Pancreas (tissue), 10 donors: ENCODE data around the gene MAP3K4. TPM values are rescaled to one million over a fixed set of nuclear protein-coding genes. Genes with fewer than 3 reads are reported as not detected.

Experiments
- ATAC-seq, 4 donors: fragments of 200-7000 bp; cut with Tn5 transposase; one replicate each; pipeline versions ENCODE4 v1.8.0 to v1.9.1; 2020; ENCODE audit warnings: mild to moderate bottlenecking in 4 of 4, moderate library complexity in 4 of 4
- DNase-seq, 6 donors: peaks; one replicate each; pipeline ENCODE4 v3.0.0-alpha.2; 2020
- FAIRE-seq: peaks from 2 replicates; lab custom pipeline; 2012; peaks lifted over from hg19 to GRCh38; lab: Jason Lieb, UNC
- H3K27ac ChIP-seq, 4 donors: fragments of 200-600 bp; sonication (generic); 1 replicate in 3 of 4; 2 replicates in 1 of 4; pipeline versions ENCODE4 v1.5.0 to v1.8.0; 2020
- H3K27me3 ChIP-seq, 4 donors: fragments of 200-600 bp; one replicate each; pipeline ENCODE4 v1.8.0; 2021
- H3K36me3 ChIP-seq, 3 donors: fragments of 200-600 bp; sonication (generic) in 1 of 3; one replicate each; pipeline versions ENCODE4 v1.5.0 to v1.8.0; 2020 to 2021
- H3K4me1 ChIP-seq, 3 donors: fragments of 200-600 bp; one replicate each; pipeline ENCODE4 v1.8.0; 2021
- H3K4me3 ChIP-seq, 4 donors: fragments of 200-600 bp; sonication (generic) in 2 of 4; one replicate each; pipeline versions ENCODE4 v1.5.0 to v1.8.0; 2020 to 2021
- H3K9me3 ChIP-seq, 4 donors: fragments of 200-600 bp; one replicate each; pipeline ENCODE4 v1.8.0; 2021
- CTCF ChIP-seq, 4 donors: fragments of 200-600 bp; sonication (generic) in 3 of 4; IDR thresholded peaks; one replicate each; pipeline versions ENCODE4 v1.5.0 to v1.8.0; 2021; ENCODE audit warnings: antibody characterized with exemption in 4 of 4
- WGBS, 2 donors: extraction: QIAGEN DNeasy Blood & Tissue Kit; methylation state at CpG; one replicate each; pipeline ENCODE4 v1.1.7; 2013; 5-methylcytosine and 5-hydroxymethylcytosine counted together
- intact Hi-C, 3 donors: fragments of 100-400 bp; cut with DNase I; formaldehyde crosslinking; loops; one replicate each; pipeline versions ENCODE4 v1.11.1 to v1.14.2; 2022
- polyA plus RNA-seq, 2 donors: library from polyadenylated mRNA; stranded (reverse); fragments of 200-250 nt; gene quantifications; one replicate each; pipeline ENCODE4 v1.2.3, GENCODE V29; 2013
- total RNA-seq, 6 donors: library from RNA; stranded (reverse); fragmentation: NEBNext Ultra II Directional in 4 of 6; extraction: Animal tissue kit (Norgen Biotek cat#: 25700) in 4 of 6; gene quantifications; one replicate each; pipeline versions ENCODE4 v1.2.1 to v1.2.4, GENCODE V29; 2021 to 2023
- donor health status: healthy with polysubstance abuse.
- donor health status: DM: no; HTN: no; CAD: no; lungs with moderate emphysema.
- donor health status: DM: no; HTN: no; CAD: no.
- donor health status: control.
- donor health status: control.
- donor health status: Bipolar disorder and iron deficiency.
- donor health status: DM: yes; HTN: yes; CAD: no.
- donor health status: DM: no; HTN: no; CAD: no.
- donor health status: DM: no; HTN: no; CAD: no.
- donor health status: DM: yes; HTN: yes; CAD: no.

Gene MAP3K4
- total and polyA plus RNA-seq, 8 donors: 10.8 to 32.0 (median 25.3) TPM

- peaks cover 0 to 12% (median 4%) of the 10 kb centered on the region in 3 donors for H3K4me1 ChIP-seq
- H3K27ac ChIP-seq: no peak overlapping the region
- DNase-seq: no peak
- H3K9me3 ChIP-seq: no peaks in the 10 kb centered on the region
- H3K27me3 ChIP-seq: no peaks in the 10 kb centered on the region
- TF ChIP-seq CTCF (IDR thresholded peaks at IDR 0.05): no peak
- H3K4me3 ChIP-seq: no peak overlapping the region
- H3K36me3 ChIP-seq: no peaks in the 10 kb centered on the region
- no peak for FAIRE-seq
- WGBS, 2 donors: 64 to 71% methylated on average over 5 of the region's 5 CpGs
- intact Hi-C loops: no loop called here
- ATAC-seq: peak in 1 of 4 donors; percentile 34
These were observed 26.4 kb downstream of the MAP3K4 start for GRCh38 chr6:161017766-161018564.

- no peak overlapping the region for H3K27ac ChIP-seq
- FAIRE-seq (no peak), ATAC-seq (no peak), DNase-seq (no peak)
- H3K4me3 ChIP-seq: no peak overlapping the region
- TF ChIP-seq CTCF (IDR thresholded peaks at IDR 0.05): no peak
- H3K4me1 ChIP-seq: peaks cover 0 to 12% (median 4%) of the 10 kb centered on the region in 3 donors
- no peaks in the 10 kb centered on the region for H3K9me3 ChIP-seq
- intact Hi-C loops: no loop called here
- H3K27me3 ChIP-seq: no peaks in the 10 kb centered on the region
- no peaks in the 10 kb centered on the region for H3K36me3 ChIP-seq
- 96 to 97% methylated on average over 13 of the region's 13 CpGs for WGBS, 2 donors
These were observed 27.8 kb downstream of the MAP3K4 start for GRCh38 chr6:161019324-161019839.

GRCh38 chr6:161021543-161021942 lies 30.0 kb downstream of the MAP3K4 start:
- Histone ChIP-seq H3K36me3 (no peaks in the 10 kb centered on the region), H3K4me1 (peaks cover 0 to 11% (median 4%) of the 10 kb centered on the region in 3 donors), H3K27me3 (no peaks in the 10 kb centered on the region), H3K27ac (no peak overlapping the region), H3K4me3 (no peak overlapping the region), H3K9me3 (no peaks in the 10 kb centered on the region)
- ATAC-seq (no peak), DNase-seq (no peak), FAIRE-seq (no peak)
- TF ChIP-seq CTCF (IDR thresholded peaks at IDR 0.05): no peak
- intact Hi-C loops: no loop called here

DNA sequence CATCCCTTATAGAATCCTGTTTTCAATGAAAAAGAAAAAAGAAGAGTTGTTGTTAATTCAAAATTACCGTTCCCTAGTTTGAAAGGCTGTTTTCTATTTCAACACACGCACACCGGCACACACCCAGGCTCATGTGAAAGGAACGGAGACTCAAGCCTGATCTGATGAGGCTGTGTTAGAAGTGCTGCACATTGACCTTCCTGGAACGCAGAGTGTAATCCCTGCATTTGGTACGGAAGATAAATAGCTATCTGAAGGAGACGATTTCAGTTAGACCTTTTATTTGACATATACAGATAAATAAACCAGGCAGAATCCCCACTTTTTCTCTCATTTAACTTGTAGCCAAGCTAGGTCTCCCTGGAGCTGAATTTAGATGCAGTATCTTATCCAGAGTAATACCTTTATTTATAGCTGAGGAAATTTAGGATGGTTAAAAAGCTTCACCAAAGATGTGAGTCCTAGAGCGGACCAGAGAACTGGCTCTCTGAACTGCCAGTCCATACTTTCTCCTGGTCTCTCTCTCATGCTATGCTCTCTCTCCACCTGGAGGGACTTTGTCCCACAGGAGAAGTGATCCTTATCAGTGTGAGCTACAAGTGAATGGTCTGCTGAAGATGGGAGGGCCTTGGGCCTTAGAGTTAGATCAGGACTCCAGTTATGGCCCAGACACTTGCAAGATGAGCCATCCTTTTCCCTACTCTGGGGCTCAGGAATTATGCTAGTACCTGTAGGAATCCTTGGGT lies 30.6 kb downstream of the MAP3K4 start:
- DNase-seq (no peak), ATAC-seq (no peak), FAIRE-seq (no peak)
- WGBS, 2 donors: 89 to 90% methylated on average over 8 of the region's 8 CpGs
- intact Hi-C loops: no loop called here
- Histone ChIP-seq H3K4me1 (peaks cover 0 to 5% (median 4%) of the 10 kb centered on the region in 3 donors), H3K27me3 (no peaks in the 10 kb centered on the region), H3K27ac (no peak overlapping the region), H3K36me3 (no peaks in the 10 kb centered on the region), H3K9me3 (no peaks in the 10 kb centered on the region), H3K4me3 (no peak overlapping the region)
- TF ChIP-seq CTCF (IDR thresholded peaks at IDR 0.05): no peak
